Esophagus muscularis mucosa (tissue), 4 donors: ENCODE measurements around the gene MUC7. TPM values are rescaled to one million over a fixed set of nuclear protein-coding genes. Genes with fewer than 3 reads are reported as not detected.

Experiments
- DNase-seq: peaks from one replicate; pipeline ENCODE4 v3.0.0-alpha.2; 2017; ENCODE audit errors: extremely low spot score
- H3K27ac ChIP-seq, 4 donors: fragments of 200-600 bp; sonication (generic); replicated peaks in 1 of 4; 1 replicate in 3 of 4; 2 replicates in 1 of 4; pipeline ENCODE4 v1.5.1; 2016 to 2019; ENCODE audit warnings: mild to moderate bottlenecking in 1 of 4
- H3K27me3 ChIP-seq, 4 donors: fragments of 200-600 bp; sonication (generic); one replicate each; pipeline versions ENCODE4 v1.5.1 to v1.6.0; 2016 to 2019
- H3K36me3 ChIP-seq, 4 donors: fragments of 200-600 bp; sonication (generic); one replicate each; pipeline ENCODE4 v1.5.1; 2016 to 2019
- H3K4me1 ChIP-seq, 4 donors: fragments of 200-600 bp; sonication (generic); one replicate each; pipeline ENCODE4 v1.5.1; 2016 to 2019
- H3K4me3 ChIP-seq, 4 donors: fragments of 200-600 bp; sonication (generic); 1 replicate in 2 of 4; 2 replicates in 2 of 4; pipeline ENCODE4 v1.5.1; 2016 to 2019; ENCODE audit warnings: mild to moderate bottlenecking in 4 of 4, moderate library complexity in 1 of 4
- H3K9me3 ChIP-seq, 4 donors: fragments of 200-600 bp; sonication (generic); 1 replicate in 3 of 4; 2 replicates in 1 of 4; pipeline ENCODE4 v1.5.1; 2016 to 2019
- CTCF ChIP-seq, 3 experiments: fragments of 200-600 bp in 2 of 3; fragments of 450-650 bp in 1 of 3; sonication (generic) in 2 of 3; IDR thresholded peaks; one replicate each; pipeline ENCODE4 v1.5.1; 2017 to 2019; ENCODE audit warnings: antibody characterized with exemption in 3 of 3, mild to moderate bottlenecking in 2 of 3, moderate library complexity in 1 of 3
- EP300 ChIP-seq: sonication (generic); formaldehyde crosslinking; IDR thresholded peaks from one replicate; pipeline ENCODE4 v1.6.1; 2017; ENCODE audit warnings: antibody characterized with exemption
- POLR2A ChIP-seq: fragments of 450-650 bp; IDR thresholded peaks from one replicate; pipeline ENCODE4 v1.6.1; 2017; ENCODE audit warnings: antibody characterized with exemption, moderate library complexity, mild to moderate bottlenecking, low read depth
- POLR2AphosphoS5 ChIP-seq, 2 donors: sonication (generic); formaldehyde crosslinking; IDR thresholded peaks; one replicate each; pipeline ENCODE4 v1.6.1; 2017; ENCODE audit warnings: antibody characterized with exemption in 2 of 2
- whole genome bisulfite sequencing: methylation state at CpG from one replicate; pipeline ENCODE4 v1.1.5; 2018; 5-methylcytosine and 5-hydroxymethylcytosine counted together
- intact Hi-C: fragments of 100-400 bp; cut with DNase I; formaldehyde crosslinking; loops from one replicate; pipeline ENCODE4 v1.15.1; 2023
- total RNA-seq, 4 donors: library from RNA; depleted of rRNA; stranded (reverse); fragments of >200 nt; gene quantifications; one replicate each; pipeline versions ENCODE4 v1.1.0 to v1.2.1, GENCODE V29; 2016

Gene MUC7
- not detected for total RNA-seq

DNA sequence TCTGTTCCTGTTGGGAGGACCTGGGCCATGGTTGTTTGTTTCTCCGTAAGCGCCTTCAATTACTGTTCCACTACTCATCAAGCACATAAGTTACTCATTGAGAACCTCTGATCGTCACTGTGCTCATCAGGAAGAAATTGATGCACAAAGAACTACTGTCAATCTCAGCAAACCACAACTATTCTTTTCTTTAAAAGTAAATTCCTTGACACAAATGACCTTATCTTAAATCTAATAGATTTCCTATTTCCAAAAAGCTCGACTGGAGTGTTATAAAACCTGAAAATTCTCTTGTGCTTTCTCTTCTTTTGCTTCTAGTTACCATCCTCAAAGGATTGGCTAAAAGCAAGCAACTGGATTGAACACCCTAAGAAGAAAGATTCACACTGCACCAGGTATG is at the start of gene MUC7:
Gene MUC7 (plus strand): TSS at position 301 of the 400 bp plus-strand sequence. CDS start 1,825 bp downstream, outside the sequence.
- H3K4me1 ChIP-seq, result no peaks in the 10 kb centered on the region
- no peaks in the 10 kb centered on the region for H3K9me3 ChIP-seq
- TF ChIP-seq EP300 (no peak), CTCF (IDR thresholded peaks at IDR 0.05) (no peak), POLR2AphosphoS5 (IDR thresholded peaks at IDR 0.05) (no peak), POLR2A (no peak)
- no peak within 1 kb of the TSS for H3K4me3 ChIP-seq
- no peak for DNase-seq
- WGBS, result 79% methylated on average over 4 of the region's 4 CpGs
- no peaks in the 10 kb centered on the region for H3K27me3 ChIP-seq
- no peaks in the 10 kb centered on the region for H3K36me3 ChIP-seq
- intact Hi-C loops, result no loop called here
- no peak within 1 kb of the TSS for H3K27ac ChIP-seq

GRCh38 chr4:70425306-70425705 is 46.7 kb upstream of the MUC7 start:
- no peaks in the 10 kb centered on the region for H3K27me3 ChIP-seq
- no peak overlapping the region for H3K27ac ChIP-seq
- DNase-seq, result no peak
- WGBS, result 82% methylated on average over 1 of the region's 1 CpG
- TF ChIP-seq EP300 (no peak), POLR2A (no peak), POLR2AphosphoS5 (IDR thresholded peaks at IDR 0.05) (no peak), CTCF (IDR thresholded peaks at IDR 0.05) (no peak)
- no peak overlapping the region for H3K4me3 ChIP-seq
- no peaks in the 10 kb centered on the region for H3K36me3 ChIP-seq
- H3K4me1 ChIP-seq, result no peaks in the 10 kb centered on the region
- intact Hi-C loops, result no loop called here
- peaks cover 0 to 3% (median 0%) of the 10 kb centered on the region in 4 donors for H3K9me3 ChIP-seq

DNA sequence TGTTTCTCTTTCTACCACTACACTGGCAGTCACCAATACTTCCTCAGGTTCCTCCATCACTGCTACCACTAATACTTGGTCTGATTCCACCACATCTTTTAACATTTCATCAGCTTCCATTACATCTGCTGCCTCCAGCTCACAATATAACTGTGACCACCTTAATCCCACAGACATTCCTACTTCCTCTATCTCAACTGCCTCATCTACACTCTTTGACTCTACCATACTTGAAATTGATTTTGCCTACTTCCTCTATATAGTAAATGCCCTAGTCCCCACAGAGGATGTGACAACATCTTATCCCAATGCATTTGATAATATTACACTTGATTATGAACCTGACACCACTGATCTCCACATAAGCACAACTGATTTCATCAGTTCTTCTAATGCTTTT is 45.2 kb upstream of the MUC7 start:
- Histone ChIP-seq H3K27me3 (no peaks in the 10 kb centered on the region), H3K4me3 (no peak overlapping the region), H3K9me3 (peaks cover 0 to 3% (median 0%) of the 10 kb centered on the region in 4 donors), H3K27ac (no peak overlapping the region), H3K4me1 (no peaks in the 10 kb centered on the region), H3K36me3 (no peaks in the 10 kb centered on the region)
- TF ChIP-seq POLR2A, result no peak
- no peak for TF ChIP-seq EP300
- no peak for TF ChIP-seq POLR2AphosphoS5 (IDR thresholded peaks at IDR 0.05)
- TF ChIP-seq CTCF (IDR thresholded peaks at IDR 0.05), result no peak
- intact Hi-C loops, result no loop called here
- DNase-seq, result no peak

- no peaks in the 10 kb centered on the region for H3K4me1 ChIP-seq
- WGBS, result 80% methylated on average over 1 of the region's 7 CpGs
- intact Hi-C loops, result no loop called here
Observed at GRCh38 chr4:70437197-70437596, 34.8 kb upstream of the MUC7 start.

More at GRCh38 chr4:70437197-70437596, 34.8 kb upstream of the MUC7 start:
- DNase-seq, result no peak
- H3K4me3 ChIP-seq, result no peak overlapping the region
- TF ChIP-seq POLR2A (no peak), POLR2AphosphoS5 (IDR thresholded peaks at IDR 0.05) (no peak), CTCF (IDR thresholded peaks at IDR 0.05) (no peak), EP300 (no peak)
- H3K27me3 ChIP-seq, result peaks cover 0 to 6% (median 0%) of the 10 kb centered on the region in 4 donors
- H3K27ac ChIP-seq, result no peak overlapping the region
- no peaks in the 10 kb centered on the region for H3K9me3 ChIP-seq
- no peaks in the 10 kb centered on the region for H3K36me3 ChIP-seq
